DOHH2 (cell line): ENCODE results near the gene ING1.

Experiments
- H3F3A ChIP-seq: fragments of 200-600 bp; sonication (generic), shearing (Covaris generic); 2 replicates; pipeline ENCODE4 v1.6.0; 2016; ENCODE audit warnings: antibody characterized with exemption, mild to moderate bottlenecking; ENCODE audit not compliant: control insufficient read depth, insufficient read depth
- H3K27ac ChIP-seq: fragments of 200-600 bp; sonication (generic); 2 replicates; pipeline ENCODE4 v1.5.1; 2014; ENCODE audit warnings: low read depth, mild to moderate bottlenecking, low read length, moderate library complexity
- H3K27me3 ChIP-seq: fragments of 200-600 bp; sonication (generic); 2 replicates; pipeline ENCODE4 v1.6.1; 2014; ENCODE audit warnings: mild to moderate bottlenecking, low read length, mixed read lengths; ENCODE audit not compliant: control insufficient read depth
- H3K36me3 ChIP-seq: fragments of 200-600 bp; sonication (generic); 2 replicates; pipeline ENCODE4 v1.6.1; 2014; ENCODE audit warnings: mild to moderate bottlenecking, low read length, moderate library complexity, mixed read lengths; ENCODE audit not compliant: control insufficient read depth
- H3K4me1 ChIP-seq: fragments of 200-600 bp; sonication (generic); 2 replicates; pipeline ENCODE4 v1.6.1; 2014; ENCODE audit warnings: mild to moderate bottlenecking, low read length, mixed read lengths; ENCODE audit not compliant: control insufficient read depth
- H3K4me2 ChIP-seq: fragments of 200-600 bp; sonication (generic); 2 replicates; pipeline ENCODE4 v1.6.0; 2014; ENCODE audit warnings: mild to moderate bottlenecking, low read length, moderate library complexity
- H3K4me3 ChIP-seq: fragments of 200-600 bp; sonication (generic); 2 replicates; pipeline ENCODE4 v1.5.1; 2014; ENCODE audit warnings: mild to moderate bottlenecking, low read length, mixed read lengths
- H3K79me2 ChIP-seq: fragments of 200-600 bp; sonication (generic); 2 replicates; pipeline ENCODE4 v1.6.1; 2014; ENCODE audit warnings: mild to moderate bottlenecking, low read length, mixed read lengths; ENCODE audit not compliant: control insufficient read depth
- H3K9me2 ChIP-seq: fragments of 200-600 bp; sonication (generic); replicated peaks from 2 replicates; pipeline ENCODE4 v1.6.1; 2014; ENCODE audit warnings: mild to moderate bottlenecking, low read length, mixed read lengths; ENCODE audit not compliant: control insufficient read depth
- H3K9me3 ChIP-seq: fragments of 200-600 bp; sonication (generic); 2 replicates; pipeline ENCODE4 v1.6.1; 2014; ENCODE audit warnings: antibody characterized with exemption, low read length, mixed read lengths; ENCODE audit not compliant: control insufficient read depth, insufficient read depth
- H4K20me1 ChIP-seq: fragments of 200-600 bp; sonication (generic); 2 replicates; pipeline ENCODE4 v1.6.0; 2014; ENCODE audit warnings: low read depth, mild to moderate bottlenecking, antibody characterized with exemption, low read length, moderate library complexity; ENCODE audit not compliant: control insufficient read depth, insufficient read depth
- EZH2phosphoT487 ChIP-seq: fragments of 200-600 bp; sonication (generic); IDR thresholded peaks from 2 replicates; pipeline ENCODE4 v1.6.1; 2017; ENCODE audit warnings: borderline replicate concordance, mild to moderate bottlenecking, antibody characterized with exemption, low read length, moderate library complexity, mixed read lengths
- TF ChIP-seq, protein P1 (sequence below): fragments of 200-600 bp; sonication (generic); IDR thresholded peaks from one replicate; pipeline ENCODE4 v1.5.1; 2014; ENCODE audit warnings: antibody characterized with exemption, mild to moderate bottlenecking, low read depth, low read length; ENCODE audit not compliant: poor library complexity, severe bottlenecking

ING1 gene

DNA sequence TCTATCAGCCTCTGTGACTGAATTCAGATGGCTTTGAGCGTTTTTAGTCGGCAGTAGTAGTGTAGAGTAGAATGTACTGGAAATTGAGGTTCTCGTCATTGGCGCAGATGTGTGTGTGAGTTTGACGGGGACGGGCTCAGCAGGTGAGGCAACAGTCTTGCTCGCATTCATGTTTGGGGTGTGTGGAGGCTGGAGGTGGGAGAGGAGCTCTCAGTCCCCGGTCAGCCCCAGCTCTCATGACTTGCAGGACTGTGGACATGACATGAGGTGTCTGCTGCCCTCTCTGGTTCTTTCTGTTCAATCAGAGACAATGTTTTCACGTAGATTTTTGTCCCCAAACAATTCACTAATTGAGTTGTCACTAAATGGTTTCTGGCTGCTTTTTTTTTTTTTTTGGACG is 57.2 kb downstream of the ING1 start:
- no peaks in the 10 kb centered on the region for H3K9me3 ChIP-seq
- no peak for TF ChIP-seq EZH2phosphoT487
- TF ChIP-seq, protein P1, sequence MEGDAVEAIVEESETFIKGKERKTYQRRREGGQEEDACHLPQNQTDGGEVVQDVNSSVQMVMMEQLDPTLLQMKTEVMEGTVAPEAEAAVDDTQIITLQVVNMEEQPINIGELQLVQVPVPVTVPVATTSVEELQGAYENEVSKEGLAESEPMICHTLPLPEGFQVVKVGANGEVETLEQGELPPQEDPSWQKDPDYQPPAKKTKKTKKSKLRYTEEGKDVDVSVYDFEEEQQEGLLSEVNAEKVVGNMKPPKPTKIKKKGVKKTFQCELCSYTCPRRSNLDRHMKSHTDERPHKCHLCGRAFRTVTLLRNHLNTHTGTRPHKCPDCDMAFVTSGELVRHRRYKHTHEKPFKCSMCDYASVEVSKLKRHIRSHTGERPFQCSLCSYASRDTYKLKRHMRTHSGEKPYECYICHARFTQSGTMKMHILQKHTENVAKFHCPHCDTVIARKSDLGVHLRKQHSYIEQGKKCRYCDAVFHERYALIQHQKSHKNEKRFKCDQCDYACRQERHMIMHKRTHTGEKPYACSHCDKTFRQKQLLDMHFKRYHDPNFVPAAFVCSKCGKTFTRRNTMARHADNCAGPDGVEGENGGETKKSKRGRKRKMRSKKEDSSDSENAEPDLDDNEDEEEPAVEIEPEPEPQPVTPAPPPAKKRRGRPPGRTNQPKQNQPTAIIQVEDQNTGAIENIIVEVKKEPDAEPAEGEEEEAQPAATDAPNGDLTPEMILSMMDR: no peak
- H3K9me2 ChIP-seq: no peaks in the 10 kb centered on the region
- H3F3A ChIP-seq: no peaks in the 10 kb centered on the region
- H3K4me1 ChIP-seq: no peaks in the 10 kb centered on the region
- no peaks in the 10 kb centered on the region for H3K36me3 ChIP-seq
- no peaks in the 10 kb centered on the region for H3K79me2 ChIP-seq
- H3K27ac ChIP-seq: no peak overlapping the region
- peaks cover 3% of the 10 kb centered on the region; the same call in 1 of the 2 replicates for H3K27me3 ChIP-seq
- H3K4me2 ChIP-seq: no peak overlapping the region
- H3K4me3 ChIP-seq: no peak overlapping the region
- H4K20me1 ChIP-seq: no peaks in the 10 kb centered on the region

- H3K9me3 ChIP-seq: no peaks in the 10 kb centered on the region
- TF ChIP-seq, protein P1: no peak
- no peak for TF ChIP-seq EZH2phosphoT487
- H3K4me3 ChIP-seq: no peak overlapping the region
- no peaks in the 10 kb centered on the region for H3K4me1 ChIP-seq
- no peaks in the 10 kb centered on the region for H3K9me2 ChIP-seq
- no peak overlapping the region for H3K27ac ChIP-seq
- H4K20me1 ChIP-seq: no peaks in the 10 kb centered on the region
- H3K27me3 ChIP-seq: peaks cover 3% of the 10 kb centered on the region; the same call in 1 of the 2 replicates
- H3F3A ChIP-seq: no peaks in the 10 kb centered on the region
- no peak overlapping the region for H3K4me2 ChIP-seq
- H3K79me2 ChIP-seq: no peaks in the 10 kb centered on the region
- H3K36me3 ChIP-seq: no peaks in the 10 kb centered on the region
Measured at GRCh38 chr13:110771194-110771593, 57.7 kb downstream of the ING1 start.

DNA sequence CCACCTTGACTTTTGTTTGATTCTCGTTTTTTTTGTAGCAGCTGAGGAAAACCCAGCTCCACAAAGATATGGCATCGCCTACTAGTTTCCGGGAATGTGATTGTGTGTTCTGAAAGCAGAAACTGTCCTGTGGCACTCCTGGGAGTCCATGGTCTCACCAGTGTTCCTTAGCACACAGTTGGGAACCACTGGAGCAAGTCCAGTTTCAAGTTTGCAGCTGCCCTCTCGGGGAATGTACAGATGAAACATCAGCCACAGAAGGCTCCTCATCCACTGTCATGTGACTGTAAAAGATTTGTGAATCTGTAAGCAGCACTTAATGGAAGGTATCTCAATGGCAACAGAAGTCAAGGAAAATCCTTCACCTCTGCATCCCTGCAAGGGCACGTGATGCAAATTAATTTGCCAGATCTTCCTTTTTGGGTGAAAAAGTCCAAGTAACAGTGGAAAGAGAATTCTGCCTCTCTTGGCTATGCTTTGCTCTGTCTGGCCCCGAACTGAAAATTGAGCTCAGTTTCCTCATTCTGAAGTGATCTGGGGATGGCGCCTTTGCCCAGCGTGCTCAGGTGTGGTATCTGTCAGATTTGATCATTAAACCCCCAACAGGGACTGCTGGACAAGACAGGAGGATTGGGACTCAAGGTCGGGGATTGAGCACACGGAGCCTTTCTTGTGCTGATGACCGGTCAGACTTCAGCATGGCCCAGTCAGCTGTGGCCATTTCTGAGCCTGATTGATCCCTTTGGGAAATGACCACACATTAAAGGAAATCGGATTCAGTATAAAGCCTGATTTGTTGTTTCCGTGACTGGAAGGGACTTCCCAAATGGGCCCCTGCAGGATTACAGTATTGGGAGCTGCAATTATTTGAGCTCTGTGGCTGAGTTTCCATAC is 58.8 kb downstream of the ING1 start:
- H3K27ac ChIP-seq: no peak overlapping the region
- H3K9me3 ChIP-seq: no peaks in the 10 kb centered on the region
- TF ChIP-seq EZH2phosphoT487: no peak
- TF ChIP-seq, protein P1: no peak
- H3K9me2 ChIP-seq: no peaks in the 10 kb centered on the region
- no peaks in the 10 kb centered on the region for H3K36me3 ChIP-seq
- peaks cover 5% of the 10 kb centered on the region; the same call in 1 of the 2 replicates for H3K27me3 ChIP-seq
- H3K79me2 ChIP-seq: no peaks in the 10 kb centered on the region
- H3F3A ChIP-seq: no peaks in the 10 kb centered on the region
- H3K4me3 ChIP-seq: no peak overlapping the region
- no peak overlapping the region for H3K4me2 ChIP-seq
- no peaks in the 10 kb centered on the region for H3K4me1 ChIP-seq
- H4K20me1 ChIP-seq: no peaks in the 10 kb centered on the region
